Measurements from ENCODE around the gene PPP2R1B.

- TF ChIP-seq CTCF (IDR thresholded peaks at IDR 0.05) (no peak), EP300 (IDR thresholded peaks at IDR 0.05) (no peak), POLR2A (IDR thresholded peaks at IDR 0.05) (no peak), POLR2AphosphoS5 (IDR thresholded peaks at IDR 0.05) (no peak)
Measured at GRCh38 chr11:111796696-111797095, 30.5 kb upstream of the PPP2R1B start.

Measured in upper lobe of left lung (tissue), 4 donors.